Astrocyte of the cerebellum (primary cell): ENCODE measurements around the gene MAP2K2.
A peak's percentile ranks its signal among the peaks of the same experiment; 100 is the strongest.

ENCODE experiments used
- DNase-seq: peaks from one replicate; pipeline ENCODE4 v3.0.0-alpha.2; 2011; ENCODE audit warnings: low read depth
- H3K4me3 ChIP-seq: 2 replicates; pipeline ENCODE4 v1.5.1; 2011; ENCODE audit warnings: mild to moderate bottlenecking, low read depth, low read length, moderate library complexity
- in situ Hi-C: cut with HindIII; loops from 2 replicates; pipeline ENCODE4 v1.10.0; 2017; ENCODE audit warnings: low sequenced_read_pairs
- TF ChIP-seq, protein P1 (sequence below): IDR thresholded peaks from 2 replicates; pipeline ENCODE4 v1.5.1; 2012; ENCODE audit warnings: low read length, low read depth, moderate library complexity, mild to moderate bottlenecking; ENCODE audit errors: missing control alignments

Gene MAP2K2

DNA sequence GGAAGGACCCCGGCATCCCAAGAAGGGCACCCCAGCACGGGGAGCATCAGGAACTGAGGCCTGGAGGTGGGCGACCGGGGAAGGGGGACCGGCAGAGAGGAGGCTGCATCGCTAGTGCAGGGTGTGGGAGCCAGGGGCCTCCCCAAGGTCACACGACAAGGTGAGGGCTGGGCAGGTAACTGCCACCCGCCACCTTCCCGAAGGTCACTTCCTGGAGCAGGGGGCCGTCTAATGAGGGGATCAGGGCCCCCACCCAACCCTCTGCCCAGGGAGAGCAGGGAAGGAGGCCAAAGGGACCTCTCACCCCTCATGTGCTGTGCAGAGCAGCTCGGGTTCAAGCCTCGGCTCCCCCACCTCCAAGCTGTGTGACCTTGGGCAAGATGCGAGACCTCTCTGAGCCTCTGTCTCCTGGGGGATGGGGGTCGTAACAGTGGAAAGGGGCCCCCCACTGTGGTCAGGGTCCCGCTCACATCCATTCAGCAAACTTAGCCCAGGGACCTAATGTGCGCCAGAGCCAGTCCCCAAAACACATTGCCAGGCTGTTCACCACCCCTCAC, 63.2 kb downstream of the MAP2K2 start:
- no peak overlapping the region for H3K4me3 ChIP-seq
- TF ChIP-seq, protein P1, sequence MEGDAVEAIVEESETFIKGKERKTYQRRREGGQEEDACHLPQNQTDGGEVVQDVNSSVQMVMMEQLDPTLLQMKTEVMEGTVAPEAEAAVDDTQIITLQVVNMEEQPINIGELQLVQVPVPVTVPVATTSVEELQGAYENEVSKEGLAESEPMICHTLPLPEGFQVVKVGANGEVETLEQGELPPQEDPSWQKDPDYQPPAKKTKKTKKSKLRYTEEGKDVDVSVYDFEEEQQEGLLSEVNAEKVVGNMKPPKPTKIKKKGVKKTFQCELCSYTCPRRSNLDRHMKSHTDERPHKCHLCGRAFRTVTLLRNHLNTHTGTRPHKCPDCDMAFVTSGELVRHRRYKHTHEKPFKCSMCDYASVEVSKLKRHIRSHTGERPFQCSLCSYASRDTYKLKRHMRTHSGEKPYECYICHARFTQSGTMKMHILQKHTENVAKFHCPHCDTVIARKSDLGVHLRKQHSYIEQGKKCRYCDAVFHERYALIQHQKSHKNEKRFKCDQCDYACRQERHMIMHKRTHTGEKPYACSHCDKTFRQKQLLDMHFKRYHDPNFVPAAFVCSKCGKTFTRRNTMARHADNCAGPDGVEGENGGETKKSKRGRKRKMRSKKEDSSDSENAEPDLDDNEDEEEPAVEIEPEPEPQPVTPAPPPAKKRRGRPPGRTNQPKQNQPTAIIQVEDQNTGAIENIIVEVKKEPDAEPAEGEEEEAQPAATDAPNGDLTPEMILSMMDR, result no peak
- in situ Hi-C loops, result loop anchor here (10.0 kb wide), 1 partner anchor 144 kb away; no protein-coding TSS in a partner anchor
- DNase-seq, result no peak

DNA sequence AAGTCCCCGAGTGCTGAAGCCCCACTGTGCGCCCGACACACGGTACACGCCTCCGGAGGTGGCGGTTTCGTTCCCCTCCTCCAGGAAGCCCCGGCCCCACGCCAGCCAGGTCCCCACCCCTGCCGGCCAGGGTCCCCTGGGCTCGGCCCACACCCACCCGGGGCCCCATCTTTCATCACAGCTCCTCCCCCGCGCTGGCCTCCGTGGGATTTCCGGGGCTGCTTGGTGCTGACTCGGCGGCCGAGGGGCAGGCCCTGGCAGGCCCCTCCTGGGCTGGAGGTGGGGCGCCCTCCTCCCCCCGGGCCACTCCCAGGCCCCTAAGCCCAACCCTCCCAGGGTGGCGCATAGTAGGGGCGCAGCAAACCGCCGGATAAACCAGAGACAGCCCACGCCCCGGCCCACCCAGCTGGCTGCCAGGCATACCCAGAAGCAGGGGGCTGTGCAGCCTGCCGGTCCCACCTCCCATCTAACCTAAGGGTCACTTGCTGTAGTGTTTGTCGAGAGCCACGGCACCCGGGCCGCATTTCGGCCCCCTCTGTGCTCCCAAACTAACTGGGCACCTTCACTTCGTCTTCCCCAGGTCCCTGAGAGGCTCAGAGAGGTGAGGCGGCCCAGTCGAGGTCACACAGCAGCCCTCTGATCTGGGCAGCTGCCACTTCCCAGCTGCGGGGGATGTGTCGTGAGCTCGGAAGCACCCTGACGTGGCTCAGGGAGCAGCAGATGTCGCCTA, 63.9 kb downstream of the MAP2K2 start:
- DNase-seq, result no peak
- H3K4me3 ChIP-seq, result no peak overlapping the region
- in situ Hi-C loops, result loop anchor here (10.0 kb wide), 1 partner anchor 145 kb away; no protein-coding TSS in a partner anchor

DNA sequence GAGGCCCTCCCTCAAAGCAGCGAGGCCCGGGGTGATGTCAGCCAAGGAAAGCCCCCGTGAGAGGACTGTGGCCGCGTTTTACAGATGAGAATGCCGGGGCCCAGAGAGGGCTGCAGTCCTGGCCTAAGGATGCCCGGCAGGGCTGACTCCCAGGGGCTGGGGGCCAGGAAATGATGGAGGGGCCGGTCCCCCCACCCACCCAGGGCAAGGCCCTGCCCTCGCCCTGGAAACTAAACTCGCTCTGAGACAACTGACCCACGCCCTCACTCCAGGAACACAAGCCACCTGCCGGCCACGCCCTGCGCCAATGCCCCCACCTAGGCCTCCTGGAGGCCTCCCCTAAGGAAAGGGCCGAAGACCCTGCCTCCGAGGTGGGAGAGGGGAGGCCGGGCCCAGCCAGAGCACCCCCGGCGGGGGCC, 64.5 kb downstream of the MAP2K2 start:
- no peak overlapping the region for H3K4me3 ChIP-seq
- DNase-seq, result no peak
- TF ChIP-seq, protein P1, result no peak
- in situ Hi-C loops, result no loop called here

More for the DNA sequence above, 63.9 kb downstream of the MAP2K2 start:
- TF ChIP-seq, protein P1, result no peak

DNA sequence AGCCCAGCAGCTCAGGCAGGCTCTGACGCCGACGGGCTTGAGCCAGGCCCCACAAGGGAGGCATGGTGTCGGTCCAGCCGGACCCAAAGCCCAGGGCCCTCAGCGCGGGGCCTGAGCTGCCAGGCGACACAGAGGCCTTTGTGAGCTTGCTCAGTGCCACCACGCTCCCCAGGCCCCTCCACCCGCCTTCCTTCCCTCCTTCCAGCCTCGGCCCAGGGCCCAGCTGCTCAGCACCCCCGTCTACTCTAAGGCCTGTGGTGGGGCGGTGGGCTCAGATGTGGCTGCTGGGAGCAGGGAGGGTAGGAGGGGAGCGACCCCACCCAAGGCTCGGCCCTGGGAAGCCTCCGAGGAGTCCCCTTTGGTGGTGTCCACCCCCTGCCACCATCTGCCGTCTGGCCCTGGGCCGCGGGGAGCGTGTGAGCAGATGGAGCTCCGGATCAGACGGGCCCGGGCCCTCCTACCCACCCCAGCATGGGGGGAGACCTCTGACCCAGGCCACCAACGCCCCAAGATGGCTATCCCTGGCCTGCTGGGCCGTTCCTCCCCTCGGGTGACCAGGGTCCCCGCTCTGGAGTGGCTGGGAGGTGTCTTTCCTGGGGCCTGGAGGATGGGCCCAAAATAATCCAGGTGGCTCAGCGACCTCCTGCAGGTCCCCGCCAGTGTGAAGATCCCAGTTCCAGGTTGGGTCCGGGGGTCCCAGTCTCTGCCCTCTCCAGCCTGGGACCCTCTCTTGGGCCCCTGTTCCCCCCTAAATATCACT, 65.0 kb downstream of the MAP2K2 start:
- TF ChIP-seq, protein P1, result no peak
- in situ Hi-C loops, result no loop called here
- DNase-seq, result no peak
- no peak overlapping the region for H3K4me3 ChIP-seq

DNA sequence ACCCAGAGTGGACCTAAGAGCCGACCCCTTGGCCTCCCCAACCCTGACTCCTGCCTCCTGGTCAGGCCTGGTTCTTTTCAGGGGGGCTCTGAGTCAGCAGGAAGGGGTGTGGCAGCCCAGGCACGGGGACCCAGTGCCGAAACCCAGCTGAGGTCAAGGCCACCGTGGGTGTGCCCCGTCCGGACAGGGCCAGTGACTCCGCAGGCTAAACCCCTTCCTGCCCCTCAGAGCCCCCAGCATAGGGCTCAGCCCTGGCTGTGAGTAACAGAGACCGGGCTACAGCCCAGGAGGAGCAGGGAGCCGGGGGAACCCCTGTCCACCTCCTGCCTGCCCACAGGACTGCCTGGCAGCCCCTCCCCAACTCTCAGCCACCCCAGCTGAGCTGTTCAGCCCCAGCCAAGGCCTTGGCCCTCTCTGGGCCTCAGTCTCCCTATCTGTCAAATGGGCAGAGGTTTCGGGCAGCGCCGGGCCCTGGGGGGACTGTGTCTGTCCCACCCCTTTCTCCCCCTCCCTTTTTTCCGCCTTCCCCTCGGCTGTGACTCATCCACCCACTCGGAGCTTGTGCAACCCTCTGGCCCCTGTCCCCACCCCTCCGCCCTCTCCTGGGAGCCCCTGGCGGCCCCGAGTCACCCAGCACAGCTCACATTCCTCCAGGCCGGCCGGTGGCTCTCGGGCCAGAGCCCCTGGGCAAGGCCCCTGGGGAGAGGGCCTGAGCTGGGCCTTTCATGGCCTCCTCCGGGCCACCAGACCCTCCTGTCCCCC, 65.8 kb downstream of the MAP2K2 start:
- in situ Hi-C loops, result no loop called here
- TF ChIP-seq, protein P1, result peak; percentile 11
- no peak overlapping the region for H3K4me3 ChIP-seq
- DNase-seq, result no peak

DNA sequence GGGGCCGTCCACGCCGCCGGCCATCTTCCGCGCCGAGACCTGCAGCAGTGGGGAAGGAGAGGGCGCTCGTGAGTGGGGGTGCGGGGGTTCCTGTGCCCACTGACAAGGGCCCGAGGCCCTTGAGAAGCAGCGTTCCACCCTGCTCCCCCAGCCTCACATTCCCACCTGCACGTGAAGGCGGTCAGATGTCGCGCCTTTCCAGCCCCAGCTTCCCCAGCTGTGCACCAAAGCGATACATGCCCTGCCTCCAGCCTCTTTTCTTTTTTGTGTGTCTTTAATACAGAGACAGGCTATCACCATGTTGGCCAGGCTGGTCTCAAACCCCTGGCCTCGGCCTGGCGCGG, 68.7 kb downstream of the MAP2K2 start:
- in situ Hi-C loops, result no loop called here
- no peak for DNase-seq
- TF ChIP-seq, protein P1, result no peak
- no peak overlapping the region for H3K4me3 ChIP-seq
